Lower leg skin (tissue), 4 donors: ENCODE measurements around the gene BMAL2. TPM values are rescaled to one million over a fixed set of nuclear protein-coding genes. Genes with fewer than 3 reads are reported as not detected.

Experiments
- DNase-seq, 2 donors: peaks; one replicate each; pipeline ENCODE4 v3.0.0-alpha.2; 2019; ENCODE audit warnings: low spot score in 2 of 2
- H3K4me3 ChIP-seq: fragments of 200-600 bp; sonication (generic); 2 replicates; pipeline ENCODE4 v1.5.1; 2017; ENCODE audit warnings: mild to moderate bottlenecking, low read depth; ENCODE audit not compliant: poor library complexity, severe bottlenecking
- POLR2A ChIP-seq, 2 donors: fragments of 450-650 bp; IDR thresholded peaks; one replicate each; pipeline ENCODE4 v1.6.1; 2016 to 2017; ENCODE audit warnings: antibody characterized with exemption in 2 of 2, mild to moderate bottlenecking in 1 of 2, moderate library complexity in 1 of 2
- WGBS, 2 donors: methylation state at CpG; one replicate each; pipeline ENCODE4 v1.1.5; 2018; 5-methylcytosine and 5-hydroxymethylcytosine counted together
- intact Hi-C: fragments of 100-400 bp; cut with DNase I; formaldehyde crosslinking; loops from one replicate; pipeline ENCODE4 v1.15.0; 2023; ENCODE audit warnings: low total_unique reads
- total RNA-seq, 4 donors: library from RNA; depleted of rRNA; stranded (reverse); fragments of >200 nt; gene quantifications; one replicate each; pipeline ENCODE4 v1.1.0, GENCODE V29; 2016
- TF ChIP-seq, protein P1 (sequence below), 3 donors: fragments of 450-650 bp; IDR thresholded peaks; one replicate each; pipeline ENCODE4 v1.5.1; 2016; ENCODE audit warnings: antibody characterized with exemption in 3 of 3, mild to moderate bottlenecking in 3 of 3, moderate library complexity in 2 of 3

Gene BMAL2
- total RNA-seq, 4 donors from 2014 or later = 11.6 to 24.2 (median 19.1) TPM

DNA sequence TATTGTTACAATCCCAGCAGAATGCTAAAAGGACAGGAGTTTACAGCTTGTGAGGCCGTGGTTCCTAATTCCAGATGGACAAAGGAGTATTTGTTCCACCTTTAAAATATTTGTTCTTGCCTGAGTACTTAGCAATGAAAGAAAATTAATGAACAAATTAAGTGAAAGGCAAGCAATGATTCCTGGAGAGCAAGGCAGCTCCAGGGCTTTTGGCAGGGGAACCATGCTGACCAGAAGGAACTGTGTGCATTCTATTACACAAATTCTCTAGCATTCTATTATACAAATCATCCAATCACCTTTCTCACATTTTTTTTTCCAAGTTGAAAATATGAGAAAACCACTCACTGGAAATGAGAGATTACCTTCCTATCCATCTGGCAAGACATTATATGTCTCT, 1.8 kb upstream of the BMAL2 start:
- TF ChIP-seq, protein P1, sequence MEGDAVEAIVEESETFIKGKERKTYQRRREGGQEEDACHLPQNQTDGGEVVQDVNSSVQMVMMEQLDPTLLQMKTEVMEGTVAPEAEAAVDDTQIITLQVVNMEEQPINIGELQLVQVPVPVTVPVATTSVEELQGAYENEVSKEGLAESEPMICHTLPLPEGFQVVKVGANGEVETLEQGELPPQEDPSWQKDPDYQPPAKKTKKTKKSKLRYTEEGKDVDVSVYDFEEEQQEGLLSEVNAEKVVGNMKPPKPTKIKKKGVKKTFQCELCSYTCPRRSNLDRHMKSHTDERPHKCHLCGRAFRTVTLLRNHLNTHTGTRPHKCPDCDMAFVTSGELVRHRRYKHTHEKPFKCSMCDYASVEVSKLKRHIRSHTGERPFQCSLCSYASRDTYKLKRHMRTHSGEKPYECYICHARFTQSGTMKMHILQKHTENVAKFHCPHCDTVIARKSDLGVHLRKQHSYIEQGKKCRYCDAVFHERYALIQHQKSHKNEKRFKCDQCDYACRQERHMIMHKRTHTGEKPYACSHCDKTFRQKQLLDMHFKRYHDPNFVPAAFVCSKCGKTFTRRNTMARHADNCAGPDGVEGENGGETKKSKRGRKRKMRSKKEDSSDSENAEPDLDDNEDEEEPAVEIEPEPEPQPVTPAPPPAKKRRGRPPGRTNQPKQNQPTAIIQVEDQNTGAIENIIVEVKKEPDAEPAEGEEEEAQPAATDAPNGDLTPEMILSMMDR (IDR thresholded peaks at IDR 0.05) = no peak
- no peak for TF ChIP-seq POLR2A (IDR thresholded peaks at IDR 0.05)
- WGBS, 2 donors = 63 to 68% methylated on average over 1 of the region's 1 CpG
- H3K4me3 ChIP-seq = no peak overlapping the region
- no peak for DNase-seq
- intact Hi-C loops = no loop called here

DNA sequence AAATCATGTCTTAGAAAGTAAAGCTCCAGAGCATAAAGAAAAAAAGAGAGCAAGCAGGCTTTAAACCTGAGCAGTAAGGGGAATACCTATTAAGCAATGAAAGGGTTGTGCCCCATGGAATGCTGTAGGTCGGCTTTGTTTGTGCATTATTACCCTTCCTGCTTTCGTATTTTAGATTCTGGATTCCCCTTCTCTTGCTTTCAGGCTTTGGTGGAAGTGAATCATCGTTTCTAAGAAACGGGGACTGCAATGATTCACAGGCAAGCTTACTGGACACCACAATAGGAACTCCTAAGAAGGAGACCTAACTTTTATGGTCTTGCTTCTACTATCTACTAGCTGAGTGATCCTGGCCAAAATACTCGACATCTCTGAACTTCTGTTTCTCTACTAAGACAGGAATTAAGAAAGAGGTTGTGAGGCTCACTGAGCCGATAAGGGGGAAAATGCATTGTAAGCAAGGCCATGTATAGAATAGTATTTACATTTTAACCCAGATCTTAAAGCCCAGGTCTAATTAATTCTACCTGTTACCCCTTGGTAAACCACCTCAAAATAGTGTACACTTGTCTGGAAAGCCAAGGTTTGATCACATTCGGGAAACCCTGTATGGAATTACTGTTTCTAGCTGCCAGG, 1.2 kb upstream of the BMAL2 start:
- WGBS, 2 donors = 17 to 21% methylated on average over 7 of the region's 7 CpGs
- no peak for DNase-seq
- TF ChIP-seq, protein P1 (IDR thresholded peaks at IDR 0.05) = no peak
- intact Hi-C loops = no loop called here
- no peak overlapping the region for H3K4me3 ChIP-seq

DNA sequence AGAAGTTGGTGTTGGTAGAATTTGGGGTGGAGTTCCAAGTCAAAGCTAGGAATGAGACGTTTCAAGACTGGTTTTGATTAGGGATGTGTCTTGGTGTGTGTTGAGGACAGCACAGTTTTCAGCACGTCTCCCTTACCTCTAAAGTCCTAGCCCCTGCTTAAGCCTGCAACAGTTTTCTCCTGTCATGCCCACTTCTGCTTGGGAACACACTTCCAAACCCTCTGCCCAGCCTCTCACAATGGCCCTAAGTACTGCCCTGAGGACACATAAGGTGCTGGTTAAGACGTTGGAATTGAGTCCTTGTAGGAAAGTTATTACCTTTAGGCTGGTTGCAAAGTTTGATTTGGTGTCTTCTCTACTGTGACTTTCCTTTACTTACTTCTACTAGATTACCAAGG, 710 bp upstream of the BMAL2 start:
- intact Hi-C loops = no loop called here
- WGBS, 2 donors = 8 to 20% methylated on average over 3 of the region's 3 CpGs
- TF ChIP-seq, protein P1 (IDR thresholded peaks at IDR 0.05) = no peak
- TF ChIP-seq POLR2A (IDR thresholded peaks at IDR 0.05) = no peak
- no peak for DNase-seq
- H3K4me3 ChIP-seq = no peak overlapping the region

DNA sequence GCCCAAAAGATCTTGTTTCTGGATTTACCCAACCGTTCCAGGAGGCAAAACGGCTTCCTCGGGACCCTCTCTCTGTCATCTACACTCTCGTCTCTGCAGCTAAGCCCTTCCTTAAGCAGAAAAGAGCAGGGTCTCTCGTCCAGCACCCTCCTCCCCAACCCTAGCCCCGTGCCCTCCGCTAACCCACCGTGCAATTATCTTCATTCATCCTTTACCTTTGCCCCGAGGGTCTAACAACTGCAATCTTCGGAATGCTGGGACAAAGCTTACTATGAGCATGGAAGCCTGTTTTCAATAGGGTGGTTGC, 276 bp upstream of the BMAL2 start:
- 8 to 15% methylated on average over 10 of the region's 10 CpGs for WGBS, 2 donors
- intact Hi-C loops = no loop called here
- DNase-seq = no peak
- H3K4me3 ChIP-seq = peak overlapping the region; percentile 69
- TF ChIP-seq, protein P1 (IDR thresholded peaks at IDR 0.05) = no peak
- TF ChIP-seq POLR2A (IDR thresholded peaks at IDR 0.05) = no peak

DNA sequence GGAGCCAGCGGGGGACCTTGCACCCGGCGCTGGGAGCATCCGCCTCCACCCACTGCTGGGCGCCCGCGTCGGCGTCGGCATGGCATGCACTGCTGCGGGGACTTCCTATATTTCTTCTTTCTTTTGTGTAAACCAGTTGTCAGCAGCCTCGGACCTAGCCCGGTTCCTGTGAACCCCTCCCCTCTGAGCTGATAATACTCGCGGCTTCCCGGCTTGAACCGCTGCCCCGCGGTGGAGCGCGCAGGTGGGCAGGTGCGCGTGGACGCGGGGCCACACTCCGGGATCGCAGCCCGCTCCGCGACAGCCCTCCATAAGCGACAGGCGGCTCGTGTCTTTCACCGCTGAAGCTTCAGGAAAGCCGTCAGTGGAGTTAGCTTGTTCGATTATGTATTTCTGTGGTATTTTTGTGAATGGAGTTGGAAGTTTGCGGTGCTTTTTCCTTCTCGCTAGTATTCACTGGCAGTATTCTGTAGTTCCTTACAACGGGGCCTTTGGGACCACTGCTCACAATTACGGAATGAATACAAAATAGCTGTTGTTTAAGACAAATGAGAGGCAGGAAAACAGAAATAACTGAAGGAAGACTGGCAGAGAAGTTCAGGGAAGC, 870 bp downstream of the BMAL2 start:
- TF ChIP-seq POLR2A (IDR thresholded peaks at IDR 0.05) = no peak
- TF ChIP-seq, protein P1 (IDR thresholded peaks at IDR 0.05) = no peak
- 2% methylated on average over 33 to 36 of the region's 40 CpGs for WGBS, 2 donors
- H3K4me3 ChIP-seq = peak overlapping the region; percentile 69
- intact Hi-C loops = no loop called here
- DNase-seq = no peak
